Parathyroid adenoma (tissue), 2 donors: Measurements from ENCODE around the gene HIGD2A.

ENCODE experiments used
- H2AFZ ChIP-seq: fragments of 300-600 bp; sonication (generic); one replicate; pipeline ENCODE4 v1.7.0; 2017; ENCODE audit warnings: antibody characterized with exemption, mild to moderate bottlenecking
- H3K27ac ChIP-seq: fragments of 300-600 bp; sonication (generic); one replicate; pipeline ENCODE4 v1.7.0; 2017
- H3K27me3 ChIP-seq: fragments of 300-600 bp; sonication (generic); one replicate; pipeline ENCODE4 v1.7.0; 2017; ENCODE audit warnings: low read length; ENCODE audit not compliant: control insufficient read depth, insufficient read depth
- H3K36me3 ChIP-seq: fragments of 300-600 bp; sonication (generic); one replicate; pipeline ENCODE4 v1.7.0; 2017; ENCODE audit warnings: low read length; ENCODE audit not compliant: control insufficient read depth, insufficient read depth
- H3K4me1 ChIP-seq: fragments of 300-600 bp; sonication (generic); one replicate; pipeline ENCODE4 v1.7.0; 2017; ENCODE audit warnings: control low read depth
- H3K4me2 ChIP-seq: fragments of 300-600 bp; sonication (generic); one replicate; pipeline ENCODE4 v1.7.0; 2017; ENCODE audit warnings: low read length
- H3K4me3 ChIP-seq: fragments of 300-600 bp; sonication (generic); one replicate; pipeline ENCODE4 v1.7.0; 2017; ENCODE audit warnings: low read depth, low read length
- H3K79me2 ChIP-seq: fragments of 300-600 bp; sonication (generic); one replicate; pipeline ENCODE4 v1.7.0; 2017; ENCODE audit warnings: control low read depth
- H3K9ac ChIP-seq: fragments of 300-600 bp; sonication (generic); one replicate; pipeline ENCODE4 v1.7.0; 2017; ENCODE audit warnings: mild to moderate bottlenecking
- H3K9me3 ChIP-seq: fragments of 300-600 bp; sonication (generic); one replicate; pipeline ENCODE4 v1.7.0; 2017; ENCODE audit warnings: low read length; ENCODE audit not compliant: control insufficient read depth
- TF ChIP-seq, protein P1 (sequence below): fragments of 300-600 bp; sonication (generic); IDR thresholded peaks from one replicate; pipeline ENCODE4 v1.7.0; 2017; ENCODE audit warnings: antibody characterized with exemption, mild to moderate bottlenecking
- donor health status: primary hyperparathyroidism.

The HIGD2A gene

DNA sequence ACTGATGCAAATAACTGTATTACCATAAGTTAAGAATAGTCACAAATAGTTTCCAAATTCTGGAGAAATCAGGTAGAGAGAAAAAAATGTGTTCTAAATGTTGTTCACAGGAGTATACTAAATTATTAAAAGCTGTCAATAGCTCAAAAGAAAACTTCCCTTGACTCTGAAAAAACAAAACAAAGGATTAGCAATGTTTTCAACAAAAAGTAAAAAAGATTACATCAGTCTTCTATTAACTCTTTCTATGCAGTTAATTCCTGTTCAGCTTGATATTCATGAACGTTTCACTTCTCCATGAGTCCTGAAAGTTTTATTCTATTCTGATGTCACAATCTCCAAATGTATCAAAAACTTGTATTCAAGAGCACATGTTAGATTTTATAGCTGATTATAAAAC is 37.2 kb downstream of the HIGD2A start:
- Histone ChIP-seq H3K27me3 (no peaks in the 10 kb centered on the region), H3K9me3 (no peaks in the 10 kb centered on the region), H3K36me3 (no peaks in the 10 kb centered on the region), H3K4me2 (no peak overlapping the region), H3K79me2 (no peaks in the 10 kb centered on the region), H3K4me1 (no peaks in the 10 kb centered on the region), H3K4me3 (no peak overlapping the region), H3K27ac (no peak overlapping the region), H2AFZ (no peak overlapping the region), H3K9ac (no peak overlapping the region)
- TF ChIP-seq, protein P1, sequence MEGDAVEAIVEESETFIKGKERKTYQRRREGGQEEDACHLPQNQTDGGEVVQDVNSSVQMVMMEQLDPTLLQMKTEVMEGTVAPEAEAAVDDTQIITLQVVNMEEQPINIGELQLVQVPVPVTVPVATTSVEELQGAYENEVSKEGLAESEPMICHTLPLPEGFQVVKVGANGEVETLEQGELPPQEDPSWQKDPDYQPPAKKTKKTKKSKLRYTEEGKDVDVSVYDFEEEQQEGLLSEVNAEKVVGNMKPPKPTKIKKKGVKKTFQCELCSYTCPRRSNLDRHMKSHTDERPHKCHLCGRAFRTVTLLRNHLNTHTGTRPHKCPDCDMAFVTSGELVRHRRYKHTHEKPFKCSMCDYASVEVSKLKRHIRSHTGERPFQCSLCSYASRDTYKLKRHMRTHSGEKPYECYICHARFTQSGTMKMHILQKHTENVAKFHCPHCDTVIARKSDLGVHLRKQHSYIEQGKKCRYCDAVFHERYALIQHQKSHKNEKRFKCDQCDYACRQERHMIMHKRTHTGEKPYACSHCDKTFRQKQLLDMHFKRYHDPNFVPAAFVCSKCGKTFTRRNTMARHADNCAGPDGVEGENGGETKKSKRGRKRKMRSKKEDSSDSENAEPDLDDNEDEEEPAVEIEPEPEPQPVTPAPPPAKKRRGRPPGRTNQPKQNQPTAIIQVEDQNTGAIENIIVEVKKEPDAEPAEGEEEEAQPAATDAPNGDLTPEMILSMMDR = no peak

DNA sequence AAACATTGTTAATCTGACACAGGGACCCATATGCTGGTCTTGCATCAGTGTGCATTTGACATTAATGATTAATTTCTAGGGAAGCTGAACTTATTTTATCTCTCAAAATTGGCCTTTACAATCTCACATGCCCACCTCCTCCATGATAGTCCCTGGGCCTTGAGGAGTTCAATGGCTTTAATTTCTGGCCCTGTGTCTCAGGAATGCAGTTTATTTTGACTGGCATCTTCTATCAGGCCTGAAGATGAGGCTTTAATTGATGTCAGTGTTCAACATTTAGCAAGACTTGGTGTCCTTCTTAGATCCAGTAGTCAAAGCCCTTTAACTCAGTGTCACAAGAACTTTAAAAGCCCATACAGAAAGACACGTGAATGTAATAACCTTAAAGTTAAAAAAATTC is 38.3 kb downstream of the HIGD2A start:
- Histone ChIP-seq H3K36me3 (no peaks in the 10 kb centered on the region), H3K4me2 (no peak overlapping the region), H3K9me3 (no peaks in the 10 kb centered on the region), H2AFZ (no peak overlapping the region), H3K4me3 (no peak overlapping the region), H3K27ac (no peak overlapping the region), H3K9ac (no peak overlapping the region), H3K27me3 (no peaks in the 10 kb centered on the region), H3K79me2 (no peaks in the 10 kb centered on the region), H3K4me1 (no peaks in the 10 kb centered on the region)
- TF ChIP-seq, protein P1 = no peak

DNA sequence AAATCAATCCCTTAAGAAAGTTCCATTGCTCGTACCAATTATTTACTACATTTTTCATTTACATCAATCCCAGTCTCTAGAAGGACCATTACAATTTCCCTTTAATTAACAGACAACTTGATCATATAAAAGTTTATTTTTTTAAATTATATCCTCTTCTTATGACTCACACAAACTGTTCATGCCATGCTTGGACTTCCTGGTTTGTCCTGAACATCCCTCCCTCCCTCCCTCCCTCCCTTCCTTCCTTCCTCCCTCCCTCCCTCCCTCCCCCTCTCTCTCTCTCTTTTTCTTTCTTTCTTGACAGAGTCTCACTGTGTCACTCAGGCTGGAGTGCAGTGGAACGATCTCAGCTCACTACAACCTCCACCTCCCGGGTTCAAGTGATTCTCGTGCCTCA is 39.4 kb downstream of the HIGD2A start:
- H3K27ac ChIP-seq = no peak overlapping the region
- H3K4me1 ChIP-seq = no peaks in the 10 kb centered on the region
- H3K9me3 ChIP-seq = no peaks in the 10 kb centered on the region
- no peaks in the 10 kb centered on the region for H3K27me3 ChIP-seq
- no peak overlapping the region for H2AFZ ChIP-seq
- H3K4me3 ChIP-seq = no peak overlapping the region
- no peaks in the 10 kb centered on the region for H3K36me3 ChIP-seq
- no peaks in the 10 kb centered on the region for H3K79me2 ChIP-seq
- no peak overlapping the region for H3K9ac ChIP-seq
- TF ChIP-seq, protein P1 = no peak
- no peak overlapping the region for H3K4me2 ChIP-seq

DNA sequence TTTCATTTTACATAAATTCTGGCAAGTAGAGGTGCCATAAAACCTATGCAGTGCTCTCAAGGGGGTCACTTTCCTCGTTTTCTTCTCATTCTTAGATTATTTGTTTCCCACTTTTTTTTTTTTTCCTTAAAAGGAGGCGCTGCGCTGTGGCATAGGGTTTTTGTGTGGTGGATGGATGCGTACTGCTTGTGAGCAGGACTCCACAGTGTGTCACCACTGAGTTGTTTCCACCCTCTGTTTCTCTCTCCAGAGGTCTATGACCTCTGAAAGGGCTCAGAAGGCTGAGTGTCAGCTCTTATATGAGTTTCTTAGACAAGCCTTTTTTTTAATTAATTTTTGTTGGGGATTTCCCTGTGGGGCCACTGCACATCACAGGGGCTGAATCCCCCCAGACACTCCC is 41.4 kb downstream of the HIGD2A start:
- H3K36me3 ChIP-seq = no peaks in the 10 kb centered on the region
- H3K4me1 ChIP-seq = no peaks in the 10 kb centered on the region
- TF ChIP-seq, protein P1 = no peak
- no peaks in the 10 kb centered on the region for H3K27me3 ChIP-seq
- no peaks in the 10 kb centered on the region for H3K79me2 ChIP-seq
- H3K4me2 ChIP-seq = no peak overlapping the region
- no peak overlapping the region for H3K4me3 ChIP-seq
- H3K27ac ChIP-seq = no peak overlapping the region
- no peak overlapping the region for H2AFZ ChIP-seq
- H3K9ac ChIP-seq = no peak overlapping the region
- no peaks in the 10 kb centered on the region for H3K9me3 ChIP-seq

DNA sequence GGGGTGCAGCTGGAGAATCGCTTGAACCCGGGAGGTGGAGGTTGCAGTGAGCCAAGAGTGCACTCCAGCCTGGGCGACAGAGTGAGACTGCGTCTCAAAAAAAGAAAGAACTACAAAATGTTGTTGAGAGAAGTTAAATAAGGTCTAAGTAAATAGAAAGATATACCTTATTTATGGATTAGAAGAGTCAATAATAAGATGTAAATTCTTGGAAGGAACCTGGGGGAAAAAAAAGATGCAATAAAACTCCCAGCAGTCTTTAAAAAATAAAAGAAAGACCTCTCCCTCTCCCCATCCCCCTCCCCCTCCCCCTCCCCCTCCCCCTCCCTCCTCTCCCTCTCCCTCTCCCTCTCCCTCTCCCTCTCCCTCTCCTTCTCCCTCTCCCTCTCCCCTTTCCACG is 44.2 kb downstream of the HIGD2A start:
- no peak overlapping the region for H3K27ac ChIP-seq
- TF ChIP-seq, protein P1 = no peak
- no peak overlapping the region for H3K4me3 ChIP-seq
- no peak overlapping the region for H3K4me2 ChIP-seq
- no peaks in the 10 kb centered on the region for H3K79me2 ChIP-seq
- no peak overlapping the region for H2AFZ ChIP-seq
- H3K9ac ChIP-seq = no peak overlapping the region
- H3K27me3 ChIP-seq = no peaks in the 10 kb centered on the region
- H3K9me3 ChIP-seq = no peaks in the 10 kb centered on the region
- no peaks in the 10 kb centered on the region for H3K36me3 ChIP-seq
- no peaks in the 10 kb centered on the region for H3K4me1 ChIP-seq
